OCI-LY3 (cell line): Measurements from ENCODE around the gene APPL2.

ENCODE experiments used
- CTCF ChIP-seq: fragments of 200-600, 300-600 bp; sonication (generic); IDR thresholded peaks from 2 replicates; pipeline ENCODE4 v1.5.1; 2014; ENCODE audit warnings: antibody characterized with exemption, low read length, low read depth
- EZH2phosphoT487 ChIP-seq: fragments of 200-600 bp; shearing (Covaris generic); IDR thresholded peaks from 2 replicates; pipeline ENCODE4 v1.6.1; 2018; ENCODE audit warnings: antibody characterized with exemption, mixed run types, low read depth

- TF ChIP-seq EZH2phosphoT487 (no peak), CTCF (no peak)
These were observed 58.8 kb downstream of the APPL2 start for GRCh38 chr12:105177208-105177607.
